Erythroblast (primary cell): ENCODE results near the gene KIAA1549.

Experiments used
- GATA1 ChIP-seq: IDR thresholded peaks from 2 replicates; pipeline ENCODE4 v1.6.1; 2011; ENCODE audit warnings: low read depth, mild to moderate bottlenecking, control low read depth, low read length, moderate library complexity
- POLR2A ChIP-seq: IDR thresholded peaks from 2 replicates; pipeline ENCODE4 v1.6.1; 2011; ENCODE audit warnings: mild to moderate bottlenecking, low read length

DNA sequence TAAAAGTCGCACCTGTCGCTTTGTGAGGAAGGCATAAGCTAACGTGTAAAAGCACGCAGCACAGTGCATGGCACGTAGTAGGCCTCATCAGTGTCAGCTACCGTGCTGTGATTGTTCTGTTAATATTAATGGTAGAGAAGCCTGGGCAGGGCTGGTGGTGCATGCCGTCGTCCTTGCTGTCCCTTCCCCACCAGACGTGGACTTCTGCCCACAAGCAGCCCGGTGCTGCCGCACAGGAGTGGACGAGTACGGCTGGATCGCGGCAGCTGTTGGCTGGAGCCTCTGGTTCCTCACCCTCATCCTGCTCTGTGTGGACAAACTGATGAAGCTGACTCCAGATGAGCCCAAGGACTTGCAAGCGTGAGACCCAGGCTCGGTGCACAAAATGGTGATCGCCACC, 178.5 kb downstream of the KIAA1549 start:
- no peak for TF ChIP-seq POLR2A
- TF ChIP-seq GATA1, result no peak
